Liver (tissue), 3 donors: ENCODE data around the gene HIVEP3.

Experiments used
- SP1 ChIP-seq: IDR thresholded peaks from 2 replicates; pipeline ENCODE4 v1.6.1; 2018; ENCODE audit warnings: antibody characterized with exemption, mild to moderate bottlenecking
- TAF1 ChIP-seq: conservative IDR thresholded peaks from 2 replicates; pipeline ENCODE4 v1.6.1; 2016; ENCODE audit warnings: antibody characterized with exemption, mild to moderate bottlenecking
- YY1 ChIP-seq: IDR thresholded peaks from 2 replicates; pipeline ENCODE4 v1.6.1; 2016; ENCODE audit warnings: antibody characterized with exemption, mild to moderate bottlenecking
- TF ChIP-seq, protein P1 (sequence below): IDR thresholded peaks from 2 replicates; pipeline ENCODE4 v1.6.1; 2016; ENCODE audit warnings: antibody characterized with exemption, mild to moderate bottlenecking
- TF ChIP-seq, protein P2 (sequence below): fragments of 150-350 bp; IDR thresholded peaks from 2 replicates; pipeline ENCODE4 v1.5.1; 2017; ENCODE audit warnings: improper control_type of control experiment, low read depth, low read length; ENCODE audit not compliant: missing input control
- donor health status: healthy.
- donor health status: healthy.

DNA sequence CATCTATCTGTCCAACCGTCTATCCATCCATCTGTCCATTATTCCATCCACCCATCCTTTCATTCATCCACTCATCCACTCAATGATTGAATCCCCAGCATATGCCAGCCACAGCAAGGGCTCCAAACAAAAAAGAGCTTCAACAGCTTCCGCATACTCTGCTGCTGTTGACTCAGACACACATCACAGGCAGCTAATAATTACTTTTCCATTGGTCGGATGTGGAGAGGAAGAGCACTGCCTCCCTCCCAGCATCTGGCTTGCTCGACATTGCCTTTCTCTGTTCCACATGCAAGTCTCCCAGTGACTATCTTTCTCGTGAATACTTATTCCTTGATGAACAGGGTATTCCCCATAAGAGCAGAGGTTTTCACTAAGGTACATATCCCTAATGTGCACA, 176.5 kb downstream of the HIVEP3 start:
- TF ChIP-seq TAF1 = no peak
- no peak for TF ChIP-seq YY1
- TF ChIP-seq, protein P1, sequence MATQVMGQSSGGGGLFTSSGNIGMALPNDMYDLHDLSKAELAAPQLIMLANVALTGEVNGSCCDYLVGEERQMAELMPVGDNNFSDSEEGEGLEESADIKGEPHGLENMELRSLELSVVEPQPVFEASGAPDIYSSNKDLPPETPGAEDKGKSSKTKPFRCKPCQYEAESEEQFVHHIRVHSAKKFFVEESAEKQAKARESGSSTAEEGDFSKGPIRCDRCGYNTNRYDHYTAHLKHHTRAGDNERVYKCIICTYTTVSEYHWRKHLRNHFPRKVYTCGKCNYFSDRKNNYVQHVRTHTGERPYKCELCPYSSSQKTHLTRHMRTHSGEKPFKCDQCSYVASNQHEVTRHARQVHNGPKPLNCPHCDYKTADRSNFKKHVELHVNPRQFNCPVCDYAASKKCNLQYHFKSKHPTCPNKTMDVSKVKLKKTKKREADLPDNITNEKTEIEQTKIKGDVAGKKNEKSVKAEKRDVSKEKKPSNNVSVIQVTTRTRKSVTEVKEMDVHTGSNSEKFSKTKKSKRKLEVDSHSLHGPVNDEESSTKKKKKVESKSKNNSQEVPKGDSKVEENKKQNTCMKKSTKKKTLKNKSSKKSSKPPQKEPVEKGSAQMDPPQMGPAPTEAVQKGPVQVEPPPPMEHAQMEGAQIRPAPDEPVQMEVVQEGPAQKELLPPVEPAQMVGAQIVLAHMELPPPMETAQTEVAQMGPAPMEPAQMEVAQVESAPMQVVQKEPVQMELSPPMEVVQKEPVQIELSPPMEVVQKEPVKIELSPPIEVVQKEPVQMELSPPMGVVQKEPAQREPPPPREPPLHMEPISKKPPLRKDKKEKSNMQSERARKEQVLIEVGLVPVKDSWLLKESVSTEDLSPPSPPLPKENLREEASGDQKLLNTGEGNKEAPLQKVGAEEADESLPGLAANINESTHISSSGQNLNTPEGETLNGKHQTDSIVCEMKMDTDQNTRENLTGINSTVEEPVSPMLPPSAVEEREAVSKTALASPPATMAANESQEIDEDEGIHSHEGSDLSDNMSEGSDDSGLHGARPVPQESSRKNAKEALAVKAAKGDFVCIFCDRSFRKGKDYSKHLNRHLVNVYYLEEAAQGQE = no peak
- TF ChIP-seq, protein P2, sequence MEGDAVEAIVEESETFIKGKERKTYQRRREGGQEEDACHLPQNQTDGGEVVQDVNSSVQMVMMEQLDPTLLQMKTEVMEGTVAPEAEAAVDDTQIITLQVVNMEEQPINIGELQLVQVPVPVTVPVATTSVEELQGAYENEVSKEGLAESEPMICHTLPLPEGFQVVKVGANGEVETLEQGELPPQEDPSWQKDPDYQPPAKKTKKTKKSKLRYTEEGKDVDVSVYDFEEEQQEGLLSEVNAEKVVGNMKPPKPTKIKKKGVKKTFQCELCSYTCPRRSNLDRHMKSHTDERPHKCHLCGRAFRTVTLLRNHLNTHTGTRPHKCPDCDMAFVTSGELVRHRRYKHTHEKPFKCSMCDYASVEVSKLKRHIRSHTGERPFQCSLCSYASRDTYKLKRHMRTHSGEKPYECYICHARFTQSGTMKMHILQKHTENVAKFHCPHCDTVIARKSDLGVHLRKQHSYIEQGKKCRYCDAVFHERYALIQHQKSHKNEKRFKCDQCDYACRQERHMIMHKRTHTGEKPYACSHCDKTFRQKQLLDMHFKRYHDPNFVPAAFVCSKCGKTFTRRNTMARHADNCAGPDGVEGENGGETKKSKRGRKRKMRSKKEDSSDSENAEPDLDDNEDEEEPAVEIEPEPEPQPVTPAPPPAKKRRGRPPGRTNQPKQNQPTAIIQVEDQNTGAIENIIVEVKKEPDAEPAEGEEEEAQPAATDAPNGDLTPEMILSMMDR = no peak
- TF ChIP-seq SP1 = no peak
